Breast epithelium (tissue), 3 donors: ENCODE results near the gene OAF.

Experiments
- POLR2A ChIP-seq: fragments of 450-650 bp; IDR thresholded peaks from one replicate; pipeline ENCODE4 v1.6.1; 2016; ENCODE audit warnings: antibody characterized with exemption, mild to moderate bottlenecking, moderate library complexity
- POLR2AphosphoS5 ChIP-seq, 3 donors: sonication (generic); formaldehyde crosslinking; IDR thresholded peaks; one replicate each; pipeline ENCODE4 v1.6.1; 2017; ENCODE audit warnings: antibody characterized with exemption in 3 of 3
- TF ChIP-seq, protein P1 (sequence below), 3 donors: fragments of 450-650 bp; IDR thresholded peaks; one replicate each; pipeline ENCODE4 v1.5.1; 2016 to 2017; ENCODE audit warnings: antibody characterized with exemption in 3 of 3, mild to moderate bottlenecking in 3 of 3, moderate library complexity in 3 of 3

DNA sequence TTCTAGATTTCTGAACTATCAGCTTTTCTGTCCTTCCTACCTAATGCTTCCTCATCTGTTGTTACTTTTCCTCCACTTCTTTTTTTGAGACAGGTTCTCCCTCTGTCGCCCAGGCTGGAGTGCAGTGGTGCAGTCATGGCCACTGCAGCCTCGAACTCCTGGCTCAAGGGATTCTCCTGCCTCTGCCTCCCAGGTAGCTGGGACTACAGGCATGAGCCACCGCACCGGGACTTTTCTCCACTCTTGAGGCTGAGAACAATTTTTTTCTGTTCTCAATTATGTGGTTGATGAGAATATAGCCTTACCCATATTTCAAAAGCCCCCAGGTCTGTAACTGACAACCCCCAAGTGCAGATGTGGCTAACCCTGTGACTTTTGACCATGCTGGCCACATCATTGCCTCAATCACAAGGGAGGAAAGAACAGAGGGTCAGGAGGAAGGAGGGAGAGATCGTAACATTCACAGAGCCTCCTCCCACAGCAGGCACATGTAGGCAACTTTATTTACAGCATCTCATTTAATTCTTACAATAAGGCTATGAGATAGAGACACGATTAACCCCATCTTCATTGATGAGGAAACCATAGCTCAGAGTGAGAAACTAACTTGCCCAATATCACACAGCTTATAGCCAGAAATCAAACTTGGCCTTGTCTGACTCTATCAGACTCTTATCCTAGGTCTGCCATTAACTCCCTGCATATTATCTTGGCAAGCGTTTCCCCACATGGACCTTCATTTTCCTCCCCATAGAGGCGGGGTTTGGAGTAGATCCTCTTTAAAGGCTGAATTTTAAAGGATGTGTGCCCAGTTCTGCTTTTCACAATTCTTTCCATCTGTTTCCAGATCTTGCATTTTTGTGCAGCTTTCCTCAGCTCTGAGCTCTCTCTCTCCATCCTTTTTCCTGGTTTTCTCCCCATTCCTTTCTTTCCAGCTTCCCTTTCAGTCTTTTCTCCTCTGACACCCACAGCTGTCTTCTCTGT, 38.7 kb downstream of the OAF start:
- TF ChIP-seq, protein P1, sequence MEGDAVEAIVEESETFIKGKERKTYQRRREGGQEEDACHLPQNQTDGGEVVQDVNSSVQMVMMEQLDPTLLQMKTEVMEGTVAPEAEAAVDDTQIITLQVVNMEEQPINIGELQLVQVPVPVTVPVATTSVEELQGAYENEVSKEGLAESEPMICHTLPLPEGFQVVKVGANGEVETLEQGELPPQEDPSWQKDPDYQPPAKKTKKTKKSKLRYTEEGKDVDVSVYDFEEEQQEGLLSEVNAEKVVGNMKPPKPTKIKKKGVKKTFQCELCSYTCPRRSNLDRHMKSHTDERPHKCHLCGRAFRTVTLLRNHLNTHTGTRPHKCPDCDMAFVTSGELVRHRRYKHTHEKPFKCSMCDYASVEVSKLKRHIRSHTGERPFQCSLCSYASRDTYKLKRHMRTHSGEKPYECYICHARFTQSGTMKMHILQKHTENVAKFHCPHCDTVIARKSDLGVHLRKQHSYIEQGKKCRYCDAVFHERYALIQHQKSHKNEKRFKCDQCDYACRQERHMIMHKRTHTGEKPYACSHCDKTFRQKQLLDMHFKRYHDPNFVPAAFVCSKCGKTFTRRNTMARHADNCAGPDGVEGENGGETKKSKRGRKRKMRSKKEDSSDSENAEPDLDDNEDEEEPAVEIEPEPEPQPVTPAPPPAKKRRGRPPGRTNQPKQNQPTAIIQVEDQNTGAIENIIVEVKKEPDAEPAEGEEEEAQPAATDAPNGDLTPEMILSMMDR (IDR thresholded peaks at IDR 0.05) = no peak
- TF ChIP-seq POLR2A = no peak
- no peak for TF ChIP-seq POLR2AphosphoS5 (IDR thresholded peaks at IDR 0.05)
